ENCODE results near the gene PCDHB8.

DNA sequence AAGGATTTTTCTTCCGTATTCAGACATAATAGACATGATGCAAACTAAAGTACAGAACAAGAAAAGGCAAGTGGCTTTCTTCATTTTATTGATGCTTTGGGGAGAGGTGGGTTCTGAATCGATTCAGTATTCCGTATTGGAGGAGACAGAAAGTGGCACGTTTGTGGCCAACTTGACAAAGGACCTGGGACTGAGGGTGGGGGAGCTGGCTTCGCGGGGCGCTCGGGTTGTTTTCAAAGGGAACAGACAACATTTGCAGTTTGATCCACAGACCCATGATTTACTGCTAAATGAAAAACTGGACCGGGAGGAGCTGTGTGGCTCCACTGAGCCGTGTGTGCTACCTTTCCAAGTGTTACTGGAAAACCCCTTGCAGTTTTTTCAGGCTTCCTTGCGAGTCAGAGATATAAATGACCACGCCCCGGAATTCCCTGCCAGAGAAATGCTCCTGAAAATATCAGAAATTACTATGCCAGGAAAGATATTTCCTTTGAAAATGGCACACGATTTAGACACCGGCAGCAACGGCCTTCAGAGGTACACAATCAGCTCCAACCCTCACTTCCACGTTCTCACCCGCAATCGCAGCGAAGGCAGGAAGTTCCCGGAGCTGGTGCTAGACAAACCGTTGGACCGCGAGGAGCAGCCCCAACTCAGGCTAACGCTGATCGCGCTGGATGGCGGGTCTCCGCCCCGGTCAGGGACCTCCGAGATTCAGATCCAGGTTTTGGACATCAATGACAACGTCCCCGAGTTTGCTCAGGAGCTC is 27.2 kb upstream of the PCDHB8 start:
- TF ChIP-seq, protein P1, sequence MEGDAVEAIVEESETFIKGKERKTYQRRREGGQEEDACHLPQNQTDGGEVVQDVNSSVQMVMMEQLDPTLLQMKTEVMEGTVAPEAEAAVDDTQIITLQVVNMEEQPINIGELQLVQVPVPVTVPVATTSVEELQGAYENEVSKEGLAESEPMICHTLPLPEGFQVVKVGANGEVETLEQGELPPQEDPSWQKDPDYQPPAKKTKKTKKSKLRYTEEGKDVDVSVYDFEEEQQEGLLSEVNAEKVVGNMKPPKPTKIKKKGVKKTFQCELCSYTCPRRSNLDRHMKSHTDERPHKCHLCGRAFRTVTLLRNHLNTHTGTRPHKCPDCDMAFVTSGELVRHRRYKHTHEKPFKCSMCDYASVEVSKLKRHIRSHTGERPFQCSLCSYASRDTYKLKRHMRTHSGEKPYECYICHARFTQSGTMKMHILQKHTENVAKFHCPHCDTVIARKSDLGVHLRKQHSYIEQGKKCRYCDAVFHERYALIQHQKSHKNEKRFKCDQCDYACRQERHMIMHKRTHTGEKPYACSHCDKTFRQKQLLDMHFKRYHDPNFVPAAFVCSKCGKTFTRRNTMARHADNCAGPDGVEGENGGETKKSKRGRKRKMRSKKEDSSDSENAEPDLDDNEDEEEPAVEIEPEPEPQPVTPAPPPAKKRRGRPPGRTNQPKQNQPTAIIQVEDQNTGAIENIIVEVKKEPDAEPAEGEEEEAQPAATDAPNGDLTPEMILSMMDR (optimal IDR thresholded peaks at IDR 0.05 in 1 of 3, IDR thresholded peaks at IDR 0.05 in 1 of 3, conservative IDR thresholded peaks at IDR 0.05 in 1 of 3; ENCODE audit: extremely low read depth in 1 of 3, insufficient read depth in 2 of 3, low read length in 3 of 3): no peak
- TF ChIP-seq EZH2 (IDR thresholded peaks at IDR 0.05; ENCODE audit: low read length): no peak
